Mucosa of rectum (tissue), 2 donors: ENCODE results near the gene MFSD6.
A peak's percentile ranks its signal among the peaks of the same experiment; 100 is the strongest.

ENCODE experiments used
- H3K27ac ChIP-seq, 2 donors: one replicate each; pipeline ENCODE4 v1.7.0; 2013; ENCODE audit warnings: inconsistent platforms in 2 of 2, low read depth in 2 of 2, low read length in 2 of 2
- H3K27me3 ChIP-seq, 2 donors: one replicate each; pipeline ENCODE4 v1.7.0; 2013; ENCODE audit warnings: low read length in 2 of 2; ENCODE audit not compliant: control insufficient read depth in 2 of 2, insufficient read depth in 2 of 2
- H3K36me3 ChIP-seq, 2 donors: one replicate each; pipeline ENCODE4 v1.7.0; 2013; ENCODE audit warnings: low read length in 2 of 2; ENCODE audit not compliant: control insufficient read depth in 2 of 2, insufficient read depth in 2 of 2
- H3K4me1 ChIP-seq, 2 donors: one replicate each; pipeline ENCODE4 v1.7.0; 2013; ENCODE audit warnings: low read length in 2 of 2, mild to moderate bottlenecking in 1 of 2; ENCODE audit not compliant: control insufficient read depth in 2 of 2, insufficient read depth in 2 of 2
- H3K4me3 ChIP-seq, 2 donors: one replicate each; pipeline ENCODE4 v1.7.0; 2013; ENCODE audit warnings: low read length in 2 of 2
- H3K9ac ChIP-seq, 2 donors: one replicate each; pipeline ENCODE4 v1.7.0; 2013; ENCODE audit warnings: low read length in 2 of 2, low read depth in 1 of 2, mild to moderate bottlenecking in 1 of 2
- H3K9me3 ChIP-seq, 2 donors: one replicate each; pipeline ENCODE4 v1.7.0; 2013; ENCODE audit warnings: low read length in 2 of 2; ENCODE audit not compliant: control insufficient read depth in 2 of 2
- donor health status: healthy.
- donor health status: Normal muscosa, but diverticular disease.

The MFSD6 gene

DNA sequence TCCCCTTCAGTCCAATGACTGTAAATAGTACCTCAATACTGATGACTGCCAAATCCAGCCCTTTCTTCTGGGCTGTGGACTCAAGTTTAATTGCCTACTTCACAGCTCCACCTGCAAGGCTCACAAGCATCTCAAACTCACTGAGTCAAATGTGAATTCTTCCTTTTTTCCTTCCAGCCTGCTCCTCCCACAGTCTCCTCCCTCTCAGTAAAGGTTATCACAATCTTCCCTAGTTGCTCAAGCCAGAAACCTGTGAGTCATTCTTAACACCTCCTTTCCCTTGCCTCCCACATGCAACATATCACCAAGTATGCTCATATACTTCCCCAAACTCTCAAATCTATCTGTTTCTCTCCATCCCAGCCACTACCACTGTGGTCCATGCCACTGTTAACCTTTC lies 3.7 kb upstream of the MFSD6 start:
- peaks cover 2 to 18% of the 10 kb centered on the region in 2 donors for H3K4me1 ChIP-seq
- H3K27me3 ChIP-seq, result no peaks in the 10 kb centered on the region
- H3K9ac ChIP-seq, result no peak overlapping the region
- no peaks in the 10 kb centered on the region for H3K36me3 ChIP-seq
- H3K4me3 ChIP-seq, result no peak overlapping the region
- H3K9me3 ChIP-seq, result peaks cover 0 to 2% of the 10 kb centered on the region in 2 donors
- peak overlapping the region; percentile 38 to 43 for H3K27ac ChIP-seq

DNA sequence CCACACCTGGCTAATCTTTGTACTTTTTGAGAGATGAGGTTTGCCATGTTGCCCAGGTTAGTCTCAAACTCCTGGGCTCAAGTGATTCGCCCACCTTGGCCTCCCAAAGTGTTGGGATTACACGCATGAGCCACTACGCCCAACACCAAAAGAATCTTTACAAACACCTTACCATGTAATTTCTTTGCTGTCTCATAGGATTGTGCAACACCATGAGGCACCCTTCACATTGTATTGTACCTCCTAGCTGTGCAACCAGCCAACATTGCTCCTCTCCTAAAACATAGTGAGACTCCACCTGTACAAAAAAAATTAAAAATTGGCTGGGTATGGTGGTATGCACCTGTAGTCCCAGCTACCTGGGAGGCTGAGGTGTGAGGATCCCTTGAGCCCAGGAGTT lies 3.1 kb upstream of the MFSD6 start:
- Histone ChIP-seq H3K36me3 (no peaks in the 10 kb centered on the region), H3K4me3 (no peak overlapping the region), H3K9ac (no peak overlapping the region), H3K27me3 (no peaks in the 10 kb centered on the region), H3K27ac (no peak overlapping the region), H3K4me1 (peaks cover 4 to 21% of the 10 kb centered on the region in 2 donors), H3K9me3 (peaks cover 0 to 2% of the 10 kb centered on the region in 2 donors)

DNA sequence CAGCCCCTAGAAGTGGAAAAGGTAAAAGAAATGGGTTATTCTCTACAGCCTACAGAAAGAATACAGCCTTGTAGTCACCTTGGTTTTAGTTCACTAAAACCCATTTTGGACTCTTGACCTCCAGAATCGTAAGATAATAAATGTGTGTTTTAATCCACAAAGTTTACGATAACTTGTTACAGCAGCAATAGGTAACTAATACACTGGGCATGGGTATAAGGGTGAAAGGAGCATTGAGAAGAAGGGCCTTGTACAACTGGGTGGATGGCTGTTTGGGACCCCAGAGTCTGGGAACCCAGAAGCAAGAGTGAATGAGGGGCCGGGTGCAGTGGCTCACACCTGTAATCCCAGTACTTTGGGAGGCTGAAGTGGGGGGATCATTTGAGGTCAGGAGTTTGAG lies 2.2 kb upstream of the MFSD6 start:
- Histone ChIP-seq H3K4me1 (peaks cover 4 to 24% of the 10 kb centered on the region in 2 donors), H3K27me3 (no peaks in the 10 kb centered on the region), H3K36me3 (no peaks in the 10 kb centered on the region), H3K27ac (no peak overlapping the region), H3K9me3 (peaks cover 0 to 2% of the 10 kb centered on the region in 2 donors), H3K4me3 (no peak overlapping the region), H3K9ac (no peak overlapping the region)

DNA sequence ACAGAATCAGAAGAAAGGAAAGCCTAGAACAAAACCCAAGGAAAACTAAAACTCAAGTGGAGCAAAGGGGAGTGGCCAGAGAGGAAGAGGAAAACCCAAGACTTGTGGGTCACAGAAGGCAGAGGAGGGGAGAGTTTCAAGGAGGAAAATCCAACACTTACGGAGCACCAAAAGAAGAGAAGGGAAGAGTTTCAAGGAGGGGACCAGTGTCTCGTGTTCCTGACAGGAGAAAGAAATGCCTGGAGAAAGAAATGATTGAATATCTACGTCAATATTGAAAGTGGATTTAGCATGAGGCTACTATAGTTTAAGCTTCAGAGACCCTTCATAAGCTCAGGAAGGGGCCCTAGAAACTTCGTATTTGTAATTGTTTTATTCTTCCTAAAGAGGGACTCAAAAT lies 1.4 kb upstream of the MFSD6 start:
- no peak overlapping the region for H3K4me3 ChIP-seq
- H3K27me3 ChIP-seq, result no peaks in the 10 kb centered on the region
- H3K9me3 ChIP-seq, result peaks cover 0 to 2% of the 10 kb centered on the region in 2 donors
- no peaks in the 10 kb centered on the region for H3K36me3 ChIP-seq
- no peak overlapping the region for H3K9ac ChIP-seq
- peaks cover 4 to 31% of the 10 kb centered on the region in 2 donors for H3K4me1 ChIP-seq
- H3K27ac ChIP-seq, result no peak overlapping the region

DNA sequence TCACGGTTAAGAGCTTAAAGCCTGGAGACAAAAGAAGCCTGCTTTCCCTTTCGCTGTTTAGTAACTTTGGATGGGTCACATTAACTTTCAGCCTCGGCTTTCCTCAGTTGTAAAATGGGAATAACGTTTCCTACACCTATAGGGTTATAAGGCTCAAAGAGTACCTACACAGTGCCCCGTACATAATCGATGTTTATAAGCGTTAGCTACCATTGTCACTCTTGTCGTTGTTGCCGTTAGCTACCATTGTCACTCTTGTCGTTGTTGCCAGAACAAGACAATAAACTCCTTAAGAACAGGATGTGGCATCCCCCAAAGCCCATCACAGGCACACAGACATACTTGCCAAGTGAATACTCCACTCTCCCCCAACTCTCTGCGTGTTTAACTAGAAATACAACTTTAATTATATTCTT lies 901 bp upstream of the MFSD6 start:
- Histone ChIP-seq H3K27me3 (no peaks in the 10 kb centered on the region), H3K4me3 (peak overlapping the region; percentile 68 to 81), H3K9ac (peak overlapping the region; percentile 18 to 92), H3K9me3 (peaks cover 0 to 2% of the 10 kb centered on the region in 2 donors), H3K36me3 (no peaks in the 10 kb centered on the region), H3K4me1 (peaks cover 4 to 31% of the 10 kb centered on the region in 2 donors), H3K27ac (peak overlapping the region; percentile 91 to 93)

DNA sequence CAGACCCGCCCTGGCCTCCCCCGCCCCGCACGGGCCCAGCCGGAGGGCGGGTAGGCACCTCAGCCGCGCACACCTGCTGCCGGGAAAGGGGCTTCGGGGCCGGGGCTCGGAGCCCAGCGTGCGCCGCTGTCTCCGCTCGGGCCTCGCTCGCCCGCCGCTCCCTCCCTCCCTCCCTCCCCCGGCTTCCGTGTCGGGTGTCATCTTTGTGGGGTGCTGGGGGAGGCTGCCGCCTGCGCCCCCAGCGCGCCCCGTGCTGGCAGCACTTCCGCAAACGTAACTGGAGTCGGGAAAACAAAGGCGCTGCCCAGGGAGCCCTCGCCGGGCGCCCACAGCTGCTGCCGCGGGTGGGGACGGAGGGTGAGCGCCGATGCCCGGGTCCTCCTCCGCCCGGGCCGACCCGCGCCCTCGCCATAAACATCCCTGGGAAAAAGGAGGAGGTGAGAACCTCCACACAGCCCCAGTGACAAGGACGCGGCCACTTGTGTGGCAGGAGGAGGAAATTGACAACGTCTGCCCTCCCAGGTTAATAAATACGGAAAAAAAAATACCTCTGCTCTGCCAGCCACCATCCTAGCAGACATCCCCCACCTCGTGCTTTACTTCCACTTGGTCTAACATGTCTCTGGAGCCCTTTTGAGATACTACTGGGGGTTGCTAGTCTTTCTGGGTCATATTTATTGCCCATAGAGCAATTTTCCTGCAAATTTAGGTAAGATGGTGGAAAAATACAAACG lies 550 bp downstream of the MFSD6 start:
- Histone ChIP-seq H3K4me3 (peak overlapping the region; percentile 81 to 88), H3K9me3 (peaks cover 0 to 2% of the 10 kb centered on the region in 2 donors), H3K27me3 (no peaks in the 10 kb centered on the region), H3K4me1 (peaks cover 8 to 40% of the 10 kb centered on the region in 2 donors), H3K9ac (peak overlapping the region; percentile 89 to 92), H3K27ac (peak overlapping the region; percentile 91 to 93), H3K36me3 (no peaks in the 10 kb centered on the region)

DNA sequence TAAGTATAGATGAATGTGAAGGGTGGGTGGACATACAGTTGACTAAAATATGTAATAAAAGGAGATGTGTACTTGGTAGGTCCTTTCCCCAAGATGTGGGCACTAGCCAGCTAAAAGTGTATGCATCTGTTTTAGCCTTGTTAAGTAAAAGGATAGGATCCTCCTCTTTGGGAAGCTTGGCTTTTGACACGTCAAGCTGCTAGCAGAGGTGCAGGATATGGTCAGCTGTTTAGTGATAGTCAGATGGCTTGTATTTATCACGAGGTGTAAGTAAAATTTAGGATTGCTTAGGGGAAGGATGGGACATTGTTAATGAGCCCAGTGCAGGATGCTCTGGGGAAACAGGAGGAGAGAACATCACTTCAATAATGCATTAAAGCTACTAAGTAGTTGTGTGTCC lies 1.5 kb downstream of the MFSD6 start:
- Histone ChIP-seq H3K4me1 (peaks cover 11 to 39% of the 10 kb centered on the region in 2 donors), H3K27me3 (no peaks in the 10 kb centered on the region), H3K27ac (peak overlapping the region in 1 of 2 donors; percentile 91), H3K36me3 (no peaks in the 10 kb centered on the region), H3K9ac (peak overlapping the region; percentile 89 to 92), H3K9me3 (peaks cover 0 to 2% of the 10 kb centered on the region in 2 donors), H3K4me3 (peak overlapping the region; percentile 81 to 88)

DNA sequence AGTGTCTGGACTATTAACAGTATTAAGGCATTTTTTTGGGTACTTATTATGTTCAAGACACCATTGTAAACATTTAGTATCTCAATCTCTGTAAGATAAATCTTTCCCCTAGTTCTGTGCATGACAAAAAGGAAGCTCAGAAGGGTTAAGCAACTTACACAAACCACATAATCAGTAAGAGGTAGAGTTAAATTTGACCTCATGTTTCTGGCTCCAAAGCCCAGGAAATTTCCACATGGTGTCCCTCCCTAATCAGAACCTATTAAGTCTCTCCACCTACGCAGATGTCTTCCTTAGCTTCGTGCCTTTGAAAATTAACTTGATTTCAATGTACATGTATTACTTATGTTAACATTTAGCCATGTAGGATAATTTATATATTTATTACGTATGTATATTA lies 2.0 kb downstream of the MFSD6 start:
- Histone ChIP-seq H3K4me3 (peak overlapping the region in 1 of 2 donors; percentile 88), H3K27ac (no peak overlapping the region), H3K9ac (no peak overlapping the region), H3K9me3 (peaks cover 0 to 2% of the 10 kb centered on the region in 2 donors), H3K36me3 (no peaks in the 10 kb centered on the region), H3K4me1 (peaks cover 11 to 39% of the 10 kb centered on the region in 2 donors), H3K27me3 (no peaks in the 10 kb centered on the region)

DNA sequence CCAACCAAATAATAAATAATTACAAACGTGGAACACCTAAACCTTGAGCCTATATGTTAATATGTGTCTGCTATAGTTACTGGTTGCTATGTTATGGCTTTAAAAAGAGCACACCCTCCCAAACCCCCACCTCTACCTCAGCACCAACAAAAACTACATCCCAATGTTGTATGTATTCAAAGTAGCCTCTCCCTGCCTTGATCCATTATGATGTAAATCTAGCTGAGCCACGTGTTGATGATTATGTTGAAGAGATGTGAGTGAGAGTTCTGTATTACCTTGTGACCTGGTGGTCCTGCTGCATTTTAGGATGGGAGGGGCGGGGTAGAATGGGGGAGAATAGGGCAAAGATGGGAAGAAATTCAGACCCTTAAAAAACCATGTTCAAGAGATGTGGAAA lies 4.8 kb downstream of the MFSD6 start:
- Histone ChIP-seq H3K9me3 (no peaks in the 10 kb centered on the region), H3K27me3 (no peaks in the 10 kb centered on the region), H3K9ac (no peak overlapping the region), H3K4me3 (no peak overlapping the region), H3K27ac (no peak overlapping the region), H3K4me1 (peaks cover 11 to 37% of the 10 kb centered on the region in 2 donors), H3K36me3 (peaks cover 0 to 2% of the 10 kb centered on the region in 2 donors)

DNA sequence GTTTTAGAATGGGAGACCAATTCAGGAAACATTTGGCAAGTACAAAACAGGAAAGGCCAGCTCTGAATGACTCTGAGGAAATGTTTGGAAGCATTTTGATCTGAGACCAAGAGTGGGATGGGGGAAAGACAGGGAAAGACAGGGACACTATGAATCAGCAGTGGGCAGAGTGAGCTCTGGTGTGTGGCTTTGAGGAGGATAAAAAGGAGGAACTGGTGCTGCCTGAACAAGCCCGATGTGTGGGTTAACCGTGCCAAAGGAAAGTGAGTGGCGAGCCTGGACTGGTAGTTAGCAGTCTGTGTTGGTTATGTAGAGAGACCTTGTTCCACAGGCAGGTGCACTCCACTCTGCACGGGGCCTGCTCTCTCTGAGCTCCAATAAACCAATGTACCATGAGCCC lies 5.3 kb downstream of the MFSD6 start:
- Histone ChIP-seq H3K4me3 (no peak overlapping the region), H3K27ac (no peak overlapping the region), H3K27me3 (no peaks in the 10 kb centered on the region), H3K9me3 (no peaks in the 10 kb centered on the region), H3K9ac (no peak overlapping the region), H3K4me1 (peaks cover 11 to 37% of the 10 kb centered on the region in 2 donors), H3K36me3 (peaks cover 0 to 2% of the 10 kb centered on the region in 2 donors)
